HG02840 (cell line): ENCODE measurements around the gene STAG2.
"Not testable (repeated sequence)": the region's sequence is repeated elsewhere in the genome, so short reads cannot be mapped to it uniquely, and the experiment has no call there.

Source experiments
- ATAC-seq: cut with Tn5 transposase; IDR thresholded peaks from one replicate; pipeline ENCODE4 v1.9.1; 2021; ENCODE audit warnings: mild to moderate bottlenecking, moderate library complexity, moderate number of reproducible peaks; ENCODE audit not compliant: unreplicated experiment, low FRiP score

The STAG2 gene

DNA sequence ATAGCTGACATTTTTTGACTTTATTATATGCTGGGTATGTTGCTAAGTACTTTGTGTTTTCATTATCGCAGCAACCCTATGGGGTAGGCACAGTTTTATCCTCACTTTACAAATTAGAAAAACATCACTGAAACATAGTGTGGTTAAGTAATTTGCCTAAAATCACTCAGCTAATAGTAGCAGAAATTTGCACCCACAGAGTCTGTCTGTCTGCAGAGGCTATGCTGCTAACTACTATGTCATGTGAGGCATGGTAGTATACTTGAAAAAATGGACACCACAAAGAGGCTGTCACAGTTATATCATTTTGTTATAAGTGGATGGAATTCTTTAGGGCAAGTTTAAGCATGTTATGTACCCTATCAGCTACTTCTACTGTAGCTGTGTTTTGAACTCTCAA lies 69.0 kb downstream of the STAG2 start:
- peak; percentile 68 for ATAC-seq

DNA sequence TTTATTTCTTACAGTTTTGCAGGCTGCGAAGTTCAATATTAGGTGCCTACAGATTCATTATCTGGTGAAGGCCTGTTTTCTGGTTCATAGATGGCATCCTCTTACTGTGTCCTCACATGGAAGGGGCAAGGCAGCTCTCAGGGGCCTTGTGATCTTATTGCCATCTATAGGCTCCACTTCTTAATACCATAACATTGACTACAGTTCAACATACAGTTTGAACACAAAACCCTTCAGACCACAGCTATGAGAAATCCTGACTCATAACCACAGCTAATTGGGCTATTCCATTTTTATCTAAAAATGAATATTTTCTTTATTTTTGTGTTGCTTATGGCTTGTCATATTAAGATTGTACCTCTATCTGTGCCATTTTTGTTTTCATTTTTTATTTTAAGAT lies 72.3 kb downstream of the STAG2 start:
- ATAC-seq, result no peak

- no peak for ATAC-seq
These were observed 74.2 kb downstream of the STAG2 start for GRCh38 chrX:124035657-124036056.

- no peak for ATAC-seq
These were observed 80.5 kb downstream of the STAG2 start for GRCh38 chrX:124042042-124042441.

DNA sequence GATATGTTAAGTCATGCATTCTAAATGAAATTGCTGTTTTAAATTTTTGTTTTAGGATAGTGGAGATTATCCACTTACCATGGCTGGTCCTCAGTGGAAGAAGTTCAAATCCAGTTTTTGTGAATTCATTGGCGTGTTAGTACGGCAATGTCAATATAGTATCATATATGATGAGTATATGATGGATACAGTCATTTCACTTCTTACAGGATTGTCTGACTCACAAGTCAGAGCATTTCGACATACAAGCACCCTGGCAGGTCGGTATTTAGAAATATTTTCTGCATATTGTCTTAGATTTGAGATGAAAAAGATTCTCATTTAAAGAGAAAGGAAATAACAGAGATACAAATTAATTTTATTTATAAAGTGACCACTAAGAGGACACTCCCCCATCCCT lies 83.6 kb downstream of the STAG2 start:
- ATAC-seq, result no peak

DNA sequence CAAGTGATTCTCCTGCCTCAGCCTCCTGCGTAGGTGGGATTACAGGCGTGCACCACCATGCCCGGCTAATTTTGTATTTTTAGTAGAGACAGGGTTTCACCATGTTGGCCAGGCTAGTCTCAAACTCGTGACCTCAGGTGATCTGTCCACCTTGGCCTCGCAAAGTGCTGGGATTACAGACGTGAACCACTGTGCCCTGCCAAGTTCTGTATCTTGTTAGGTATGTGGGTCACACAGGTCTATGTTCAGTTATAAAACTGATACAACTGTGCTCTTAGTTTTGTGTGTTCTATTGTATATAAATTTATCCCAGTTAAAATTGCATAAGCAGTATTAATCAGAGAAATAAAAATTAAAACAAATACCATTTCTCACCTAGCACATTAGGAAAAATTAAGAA lies 122.9 kb downstream of the STAG2 start:
- ATAC-seq, result not testable (repeated sequence)

DNA sequence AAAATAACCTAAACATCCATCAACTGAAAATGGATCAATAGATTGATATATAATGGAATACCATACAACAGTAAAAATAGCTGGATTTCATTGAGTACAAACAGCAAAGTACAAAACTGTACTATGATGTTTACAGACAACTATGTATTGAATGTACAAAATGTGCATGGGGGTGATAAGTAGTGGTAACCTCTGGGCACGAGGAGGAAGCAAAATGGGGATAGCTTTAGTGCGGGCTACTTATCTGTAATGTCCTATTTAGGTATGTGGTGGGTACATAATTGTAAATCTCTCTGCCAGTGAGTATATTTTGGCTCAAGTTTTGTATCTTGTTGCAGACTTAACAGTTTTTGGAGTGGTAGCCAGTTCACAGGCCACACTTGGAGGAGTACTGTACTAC lies 123.6 kb downstream of the STAG2 start:
- ATAC-seq, result no peak

DNA sequence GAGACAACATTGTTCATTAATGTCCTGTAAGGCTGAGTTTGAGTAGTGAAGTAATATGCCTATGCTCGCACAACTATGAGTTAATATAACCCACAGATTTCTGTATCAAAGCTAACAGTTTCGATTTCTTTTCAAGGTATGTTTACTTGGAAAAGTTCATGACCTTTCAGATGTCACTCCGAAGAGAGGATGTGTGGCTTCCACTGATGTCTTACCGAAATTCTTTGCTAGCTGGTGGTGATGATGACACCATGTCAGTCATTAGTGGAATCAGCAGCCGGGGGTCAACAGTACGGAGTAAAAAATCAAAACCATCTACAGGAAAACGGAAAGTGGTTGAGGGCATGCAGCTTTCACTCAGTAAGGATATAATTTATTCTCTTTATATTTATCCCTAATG lies 124.9 kb downstream of the STAG2 start:
- ATAC-seq, result no peak

DNA sequence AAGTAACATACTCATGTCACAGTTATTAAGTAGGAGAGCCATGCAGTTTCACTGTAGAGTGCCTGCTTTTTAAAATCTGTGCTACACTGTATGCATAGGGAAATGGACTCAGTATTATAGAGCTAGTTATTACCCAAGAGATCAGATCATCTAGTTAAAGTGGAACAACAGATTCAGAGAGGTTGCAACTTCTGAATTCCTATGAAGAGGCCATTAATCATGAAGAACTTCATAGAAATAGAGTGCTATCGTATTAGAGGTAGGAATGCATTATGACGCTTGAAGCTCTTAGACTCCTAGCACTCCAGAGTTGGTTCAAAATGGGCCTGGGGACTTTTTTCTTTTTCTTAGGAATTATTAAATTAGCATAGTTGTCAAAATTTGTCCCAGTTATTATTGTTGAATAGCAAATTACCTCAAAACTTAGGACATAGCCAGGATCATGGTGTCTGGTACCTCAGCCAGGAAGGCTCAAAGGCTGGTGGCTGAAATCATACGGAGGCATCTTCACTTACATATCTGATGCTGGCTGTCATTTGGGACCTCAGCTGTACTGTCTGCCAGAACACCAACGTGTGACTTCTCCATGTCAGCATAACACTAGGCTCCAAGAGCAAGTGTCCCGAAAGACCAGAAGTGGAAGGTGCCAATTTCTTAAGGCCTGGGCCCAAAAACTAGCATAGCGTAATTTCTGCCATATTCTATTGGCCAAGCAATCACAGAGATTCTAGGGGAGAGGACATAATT lies 125.7 kb downstream of the STAG2 start:
- ATAC-seq, result no peak

GRCh38 chrX:124093222-124093621 lies 131.7 kb downstream of the STAG2 start:
- no peak for ATAC-seq

DNA sequence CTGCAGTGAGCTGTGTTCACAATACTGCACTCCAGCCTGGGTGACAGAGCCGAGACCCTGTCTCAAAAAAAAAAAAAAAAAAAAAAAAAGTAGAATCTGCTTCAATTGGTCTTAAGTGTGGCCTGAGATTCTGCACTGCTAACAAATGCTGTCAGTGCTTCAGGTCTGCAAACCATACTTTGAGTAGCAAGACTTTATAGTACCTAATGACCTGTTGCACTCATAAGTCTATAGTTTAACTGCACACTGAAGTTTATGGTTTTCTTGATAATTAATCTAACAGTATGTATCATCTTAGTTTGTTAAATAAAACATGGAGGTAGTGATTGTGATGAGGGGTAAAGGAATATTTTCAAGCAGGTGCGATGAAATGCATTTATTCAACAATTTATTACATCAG lies 135.6 kb downstream of the STAG2 start:
- no peak for ATAC-seq

DNA sequence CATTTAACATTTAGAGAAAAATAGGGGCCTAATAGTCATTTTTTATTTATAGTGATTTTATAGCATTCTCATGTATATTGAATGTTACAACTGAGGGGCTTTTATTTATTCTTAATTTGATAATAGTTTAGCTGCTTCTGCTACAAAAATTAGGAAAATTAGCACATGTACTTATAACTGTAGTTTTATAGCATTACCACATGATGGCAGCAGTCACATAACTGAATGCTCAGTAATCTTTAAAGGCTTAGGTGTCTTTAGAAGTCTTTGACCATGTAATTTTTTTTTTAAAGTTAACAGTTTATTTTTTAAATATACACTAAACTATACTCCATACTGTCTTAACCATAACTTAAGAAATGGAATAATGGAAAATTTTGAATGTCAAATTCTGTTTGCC lies 136.6 kb downstream of the STAG2 start:
- no peak for ATAC-seq

GRCh38 chrX:124103966-124104365 lies 142.5 kb downstream of the STAG2 start:
- no peak for ATAC-seq

DNA sequence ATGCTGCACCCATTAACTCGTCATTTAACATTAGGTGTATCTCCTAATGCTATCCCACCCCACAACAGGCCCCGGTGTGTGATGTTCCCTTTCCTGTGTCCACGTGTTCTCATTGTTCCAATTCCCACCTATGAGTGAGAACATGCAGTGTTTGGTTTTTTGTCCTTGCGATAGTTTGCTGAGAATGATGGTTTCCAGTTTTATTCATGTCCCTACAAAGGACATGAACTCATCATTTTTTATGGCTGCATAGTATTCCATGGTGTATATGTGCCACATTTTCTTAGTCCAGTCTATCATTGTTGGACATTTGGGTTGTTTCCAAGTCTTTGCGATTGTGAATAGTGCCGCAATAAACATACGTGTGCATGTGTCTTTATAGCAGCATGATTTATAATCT lies 143.0 kb downstream of the STAG2 start:
- ATAC-seq, result not testable (repeated sequence)

DNA sequence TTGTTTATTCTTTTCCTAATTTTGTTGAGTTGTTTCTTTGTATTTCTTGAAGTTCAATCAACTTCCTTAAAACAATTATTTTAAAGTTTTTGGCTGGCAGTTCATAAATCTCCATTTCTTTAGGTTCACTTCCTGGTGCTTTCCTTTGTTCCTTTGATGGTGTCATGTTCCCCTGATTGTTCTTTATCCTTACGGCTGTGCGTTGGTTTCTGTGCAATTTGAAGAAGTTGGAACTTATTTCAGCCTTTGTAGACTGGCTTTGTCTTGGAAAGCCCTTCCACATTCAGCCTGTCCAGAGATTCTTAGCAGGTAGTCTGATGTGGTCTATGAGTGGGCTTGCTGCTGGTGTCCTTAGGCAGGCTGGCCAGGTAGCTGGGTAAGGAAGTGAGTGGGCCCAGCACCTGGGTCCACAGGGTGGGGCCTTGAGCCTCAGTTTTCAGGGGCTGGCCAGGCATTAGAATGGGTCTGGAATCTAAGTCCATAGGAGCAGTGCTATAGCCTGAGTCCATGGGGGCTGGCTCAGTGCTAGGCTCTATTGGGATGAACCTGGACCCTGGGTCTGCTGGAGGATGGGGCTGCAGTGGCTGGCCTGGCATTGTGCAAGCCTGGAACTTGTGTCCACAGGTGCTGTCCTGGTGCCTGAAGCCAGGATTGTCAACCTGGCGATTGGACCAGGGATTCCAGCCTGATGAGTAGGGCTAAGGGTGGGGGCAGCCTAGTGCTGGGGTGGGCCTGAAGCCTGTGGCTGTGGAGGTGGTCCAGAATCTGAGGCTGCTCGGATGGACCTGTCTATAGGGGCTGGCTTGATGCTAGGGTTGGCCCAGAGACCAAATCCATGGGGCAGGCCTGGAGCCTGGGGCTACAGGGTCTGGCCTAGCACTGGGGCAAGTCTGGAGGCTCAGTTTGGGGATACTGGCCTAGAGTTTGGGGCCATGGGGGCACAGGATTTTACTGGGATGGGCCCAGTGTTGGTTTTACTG lies 152.4 kb downstream of the STAG2 start:
- ATAC-seq, result no peak

DNA sequence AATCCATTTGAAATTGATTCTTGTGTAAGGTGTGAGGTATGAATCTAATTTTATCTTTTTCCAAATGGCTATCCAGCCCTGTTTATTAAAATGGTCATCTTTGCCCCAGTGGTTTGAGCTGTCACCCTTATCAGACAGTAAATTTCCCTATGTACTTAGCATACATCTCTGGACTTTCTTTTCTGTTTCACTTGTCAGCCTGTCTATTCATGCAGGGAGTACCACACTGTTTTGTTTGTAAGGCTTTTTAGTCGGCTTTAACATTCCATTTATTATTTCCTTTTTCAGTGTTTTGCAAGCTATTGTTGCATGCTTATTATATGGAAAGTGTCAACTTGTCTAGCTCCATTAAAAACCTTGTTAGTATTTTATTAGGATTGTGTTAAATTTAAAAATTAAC lies 155.8 kb downstream of the STAG2 start:
- no peak for ATAC-seq

GRCh38 chrX:124125471-124125870 lies 164.0 kb downstream of the STAG2 start:
- no peak for ATAC-seq

DNA sequence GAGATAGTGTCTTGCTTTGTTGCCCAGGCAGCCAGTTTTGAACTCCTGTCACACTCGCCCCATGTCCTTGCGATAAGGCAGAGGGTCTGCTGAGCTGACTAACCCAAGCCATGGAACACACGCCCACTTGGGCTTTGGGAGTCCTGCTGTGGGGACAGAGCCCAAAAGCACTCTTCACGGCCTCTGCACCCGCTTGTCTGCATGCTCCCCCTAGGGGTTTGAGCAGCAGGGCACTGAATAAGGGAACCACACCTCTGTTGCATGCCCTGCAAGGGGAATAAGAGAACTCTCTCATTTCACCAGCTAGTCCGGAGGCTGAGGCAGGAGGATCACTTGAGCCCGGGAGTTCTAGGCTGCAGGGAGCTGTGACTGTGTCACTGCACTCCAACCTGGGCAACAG lies 166.0 kb downstream of the STAG2 start:
- ATAC-seq, result no peak

GRCh38 chrX:124132437-124132836 lies 170.9 kb downstream of the STAG2 start:
- ATAC-seq, result not testable (repeated sequence)

- ATAC-seq, result no peak
These were observed 184.2 kb downstream of the STAG2 start for GRCh38 chrX:124145749-124146148.

DNA sequence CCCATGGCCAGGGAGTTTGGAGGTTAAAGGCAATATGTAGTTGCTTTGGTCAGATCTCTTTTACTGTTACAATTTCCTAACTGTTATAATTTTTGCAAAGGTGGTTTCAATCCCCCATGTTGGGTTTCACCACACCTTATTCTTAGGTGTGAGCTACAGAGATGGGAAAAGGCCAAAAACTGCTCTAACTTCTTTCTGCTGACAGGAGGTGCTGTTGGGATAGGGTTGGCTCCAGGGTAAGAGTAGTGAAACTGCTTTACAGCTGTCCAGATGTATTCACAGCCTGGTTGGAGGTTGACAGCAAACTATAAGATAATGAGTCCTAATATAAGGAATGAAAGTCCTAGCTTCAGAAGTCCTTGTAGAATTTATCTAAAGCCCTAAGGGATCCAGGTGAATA lies 189.7 kb downstream of the STAG2 start:
- no peak for ATAC-seq
